CD4-positive, alpha-beta T cell treated with Interleukin-15 for 4 hours (primary cell): ENCODE results near the gene AMBP.

Experiments used
- DNase-seq: peaks from one replicate; pipeline ENCODE4 v3.0.0-alpha.2; 2020; ENCODE audit warnings: low spot score

The AMBP gene

GRCh38 chr9:114078021-114078780 is at the start of gene AMBP:
TSS of gene AMBP (minus strand) at chr9:114078300. CDS start at chr9:114078209, 91 bp downstream.
- DNase-seq, result no peak

GRCh38 chr9:114126247-114127060 is 48.4 kb upstream of the AMBP start:
- DNase-seq, result no peak

- DNase-seq, result no peak
Observed at GRCh38 chr9:114125476-114126013, 47.4 kb upstream of the AMBP start.

GRCh38 chr9:114124666-114125475 is 46.8 kb upstream of the AMBP start:
- DNase-seq, result no peak

GRCh38 chr9:114124138-114124537 is 46.0 kb upstream of the AMBP start:
- no peak for DNase-seq

- DNase-seq, result no peak
Observed at GRCh38 chr9:114123031-114123977, 45.2 kb upstream of the AMBP start.

- no peak for DNase-seq
Observed at GRCh38 chr9:114122136-114123027, 44.3 kb upstream of the AMBP start.

- DNase-seq, result no peak
Observed at GRCh38 chr9:114121227-114122135, 43.4 kb upstream of the AMBP start.

- DNase-seq, result no peak
Observed at GRCh38 chr9:114120192-114121014, 42.3 kb upstream of the AMBP start.

GRCh38 chr9:114119242-114120191 is 41.4 kb upstream of the AMBP start:
- DNase-seq, result no peak

GRCh38 chr9:114117996-114118830 is 40.1 kb upstream of the AMBP start:
- no peak for DNase-seq

GRCh38 chr9:114117614-114117995 is 39.5 kb upstream of the AMBP start:
- DNase-seq, result no peak

GRCh38 chr9:114116126-114116747 is 38.1 kb upstream of the AMBP start:
- no peak for DNase-seq

- no peak for DNase-seq
Observed at GRCh38 chr9:114115654-114116125, 37.6 kb upstream of the AMBP start.

GRCh38 chr9:114114364-114114763 is 36.3 kb upstream of the AMBP start:
- DNase-seq, result no peak
